Myocyte (in vitro differentiated cells): ENCODE results near the gene SPAG17. TPM values are rescaled to one million over a fixed set of nuclear protein-coding genes. Genes with fewer than 3 reads are reported as not detected.
A peak's percentile ranks its signal among the peaks of the same experiment; 100 is the strongest.

ENCODE experiments used
- DNase-seq: peaks from one replicate; pipeline ENCODE4 v3.0.0-alpha.2; 2012; ENCODE audit warnings: low read depth
- total RNA-seq: library from RNA; depleted of rRNA; stranded (reverse); fragments of >200 nt; gene quantifications from 2 replicates; pipeline ENCODE4 v1.2.3, GENCODE V29; 2014

The SPAG17 gene
- total RNA-seq, 1 donor from 2014 or later, result not detected

GRCh38 chr1:118122234-118123004, 62.6 kb downstream of the SPAG17 start:
- DNase-seq, result no peak

- no peak for DNase-seq
These were observed 66.1 kb downstream of the SPAG17 start for GRCh38 chr1:118118873-118119463.

GRCh38 chr1:118118469-118118868, 66.6 kb downstream of the SPAG17 start:
- no peak for DNase-seq

DNA sequence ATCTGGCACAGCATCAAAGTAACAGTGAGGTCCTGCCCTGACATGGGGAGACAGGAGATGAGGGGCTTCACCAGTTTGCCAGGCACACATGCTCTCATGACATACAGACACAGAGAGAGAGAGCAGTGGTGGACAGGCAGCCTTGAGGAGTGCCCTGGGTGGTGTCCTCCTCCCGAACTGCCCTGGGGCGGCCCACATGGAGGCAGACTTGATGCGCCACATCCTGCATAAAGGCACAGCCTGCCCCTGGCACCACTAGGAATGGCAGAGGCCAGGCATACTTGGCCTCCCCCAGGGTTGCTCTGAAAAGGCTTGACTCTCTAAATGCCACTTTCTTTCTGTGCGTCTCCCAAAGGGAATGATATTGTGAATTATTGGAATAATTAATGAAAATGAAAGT, 67.5 kb downstream of the SPAG17 start:
- DNase-seq, result no peak

GRCh38 chr1:118116909-118117308, 68.1 kb downstream of the SPAG17 start:
- DNase-seq, result no peak

DNA sequence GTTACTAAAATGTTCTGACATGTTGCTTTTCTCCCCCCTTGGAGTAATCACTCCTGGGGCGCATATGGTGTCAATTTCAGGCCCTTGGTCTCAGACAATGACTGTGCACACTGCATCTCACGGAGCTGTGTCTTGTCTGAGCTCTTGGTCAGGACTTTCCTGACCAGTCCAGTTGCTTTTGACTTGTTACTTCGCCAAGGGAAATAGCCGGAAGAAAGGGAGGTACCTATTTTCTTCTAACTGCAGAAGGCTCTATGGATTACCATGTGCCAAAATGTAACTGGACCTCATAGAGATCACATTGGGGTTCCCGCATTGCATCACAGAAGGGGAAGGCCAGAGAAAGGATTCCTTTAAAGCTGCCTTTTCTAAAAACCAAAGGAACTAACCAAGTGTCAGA, 68.6 kb downstream of the SPAG17 start:
- DNase-seq, result no peak

- DNase-seq, result no peak
These were observed 69.3 kb downstream of the SPAG17 start for GRCh38 chr1:118115567-118116295.

DNA sequence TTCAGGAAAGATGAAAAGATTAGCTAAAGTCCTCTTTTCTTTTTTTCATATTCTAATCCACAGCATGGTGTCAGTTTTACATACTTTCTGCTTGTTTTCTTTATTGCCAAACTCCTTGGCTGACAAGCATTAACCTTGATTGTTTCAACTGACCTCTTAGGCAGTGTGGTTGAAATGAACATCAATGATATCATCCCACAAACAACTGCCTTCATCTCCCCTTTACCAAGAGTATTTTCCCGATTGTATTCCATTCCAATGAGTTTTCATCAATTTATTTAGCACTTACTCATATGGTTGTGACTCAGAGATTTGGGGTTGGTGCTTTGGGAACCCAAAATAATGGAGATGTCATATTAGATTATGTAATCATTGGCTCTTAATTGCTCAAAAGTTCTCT, 71.8 kb downstream of the SPAG17 start:
- DNase-seq, result peak; percentile 9

DNA sequence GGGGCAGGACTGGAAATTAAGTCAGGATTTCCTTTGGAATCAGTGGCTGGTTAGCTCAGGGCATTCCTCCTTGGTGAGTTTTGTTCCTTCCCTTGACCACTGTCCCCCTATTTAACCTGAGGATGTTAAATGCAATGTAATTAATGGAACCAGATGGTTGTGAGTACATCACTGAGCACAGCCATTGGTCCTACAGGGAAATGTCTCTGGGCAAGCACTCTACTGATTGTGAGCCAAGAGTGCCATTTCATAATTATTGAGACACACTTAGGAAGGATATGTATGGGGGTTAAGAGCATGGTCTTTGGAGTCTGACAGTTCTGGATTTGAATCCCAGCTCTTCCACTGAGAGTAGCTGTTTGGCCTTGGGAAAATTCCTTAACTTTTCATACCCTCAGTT, 74.4 kb downstream of the SPAG17 start:
- no peak for DNase-seq

DNA sequence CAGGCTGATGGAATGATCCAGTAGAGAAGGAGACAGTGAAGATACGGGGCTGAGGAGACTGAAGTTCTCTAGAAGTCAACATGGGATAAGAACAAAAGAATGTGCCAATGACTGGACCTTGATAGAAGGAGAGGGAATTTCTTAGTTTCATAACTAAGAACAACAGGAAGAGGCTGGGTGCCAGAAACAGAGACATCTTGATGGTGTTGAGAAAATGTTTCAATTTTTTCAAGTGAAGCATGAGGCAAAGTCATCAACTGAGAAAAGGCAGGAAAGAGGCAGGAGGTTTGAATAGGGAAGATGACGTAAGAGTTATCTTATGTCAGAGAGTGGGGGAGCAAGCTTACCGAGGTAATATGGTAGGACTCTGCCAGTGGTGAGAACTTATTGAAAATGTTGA, 80.1 kb downstream of the SPAG17 start:
- DNase-seq, result no peak

DNA sequence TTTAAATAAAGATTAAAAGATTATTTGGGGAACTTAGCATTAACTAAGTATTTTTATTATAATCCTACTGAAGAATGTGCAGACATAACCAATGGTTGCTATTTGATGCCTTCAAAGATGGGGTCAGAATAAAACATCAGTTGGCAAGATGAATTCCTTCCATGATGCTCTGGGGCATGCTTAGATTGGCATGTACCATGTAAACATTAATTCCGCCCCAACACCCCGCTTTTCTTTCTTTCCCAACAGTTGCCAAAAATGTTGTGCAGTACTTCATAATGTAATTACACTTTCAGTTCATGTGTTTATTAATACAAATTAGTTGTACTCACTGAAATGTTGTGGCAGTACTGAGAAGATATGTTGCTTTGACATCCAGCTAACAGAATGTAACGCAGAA, 82.6 kb downstream of the SPAG17 start:
- DNase-seq, result no peak

DNA sequence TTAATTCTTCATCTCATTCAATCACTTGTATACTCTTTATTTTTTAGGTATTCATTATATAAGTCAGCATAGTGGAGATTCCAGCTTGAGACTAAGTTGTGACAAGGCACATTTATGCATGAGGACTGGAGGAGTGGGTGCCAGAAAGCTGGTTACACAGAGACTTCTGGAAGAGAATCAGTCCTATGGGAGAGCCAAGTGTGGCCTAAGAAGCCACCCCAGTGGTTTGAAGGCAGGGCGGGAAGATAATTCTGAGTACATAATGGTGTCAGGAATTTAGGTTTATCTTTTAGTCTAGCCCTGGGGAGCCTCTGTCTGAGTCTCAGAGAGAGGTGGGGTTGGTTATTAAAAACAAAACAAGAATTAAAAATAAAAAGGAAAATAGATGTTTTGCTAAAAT, 83.0 kb downstream of the SPAG17 start:
- DNase-seq, result no peak

- DNase-seq, result no peak
These were observed 83.5 kb downstream of the SPAG17 start for GRCh38 chr1:118101515-118101844.

DNA sequence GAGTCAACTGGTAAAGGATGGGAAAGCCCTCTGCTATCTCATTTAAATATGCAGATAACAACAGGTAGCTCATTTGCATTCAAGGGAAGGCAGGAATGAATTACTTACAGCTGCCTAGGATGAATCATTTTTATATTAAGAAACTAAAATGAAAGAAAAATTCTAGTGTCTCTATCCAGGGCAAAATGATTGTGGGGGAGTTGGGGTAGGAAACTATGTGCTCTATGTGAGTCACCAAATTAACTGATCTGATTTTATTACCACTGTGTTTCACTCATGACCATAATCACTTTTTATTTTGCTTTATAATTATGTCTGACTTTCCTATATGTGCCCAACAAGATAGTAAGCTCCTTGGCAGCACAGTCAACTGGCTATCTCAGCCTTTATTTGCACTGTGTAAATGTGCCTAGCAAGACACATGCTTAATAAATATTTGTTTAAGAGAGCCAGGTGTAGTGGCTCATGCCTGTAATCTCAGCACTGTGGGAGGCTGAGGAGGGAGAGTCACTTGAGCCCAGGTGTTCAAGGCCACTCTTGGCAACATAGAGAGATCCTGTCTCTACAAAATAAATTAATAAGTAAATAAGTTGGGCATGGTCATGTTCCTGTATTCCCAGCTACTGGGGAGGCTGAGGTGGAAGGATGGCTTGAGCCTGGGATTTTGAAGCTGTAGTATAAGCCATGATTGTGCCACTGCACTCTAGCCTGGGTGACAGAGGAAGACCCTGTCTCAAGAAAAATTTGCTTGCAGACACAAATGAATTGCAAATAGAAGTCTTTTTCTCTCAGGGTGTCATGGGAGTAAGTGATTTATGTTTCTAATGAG, 84.1 kb downstream of the SPAG17 start:
- DNase-seq, result no peak

DNA sequence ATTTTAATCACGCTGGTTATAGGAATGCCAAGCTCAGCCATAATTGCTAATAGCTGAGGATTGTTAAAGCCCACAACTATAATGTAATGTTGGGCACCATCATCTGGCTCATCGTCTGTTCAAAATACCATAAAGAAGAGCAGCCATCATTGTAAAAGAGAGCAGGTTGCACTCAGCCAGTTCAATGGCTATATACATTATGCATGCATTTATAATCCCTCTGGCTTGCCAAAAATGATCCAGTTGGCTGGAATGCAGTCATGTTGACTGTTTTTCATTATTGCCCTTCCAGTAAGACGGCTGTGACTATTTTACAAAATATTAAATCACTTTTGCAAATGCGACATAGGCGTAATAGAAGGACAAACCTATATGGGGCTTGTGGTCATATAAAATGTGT, 85.3 kb downstream of the SPAG17 start:
- no peak for DNase-seq

GRCh38 chr1:118097622-118098348, 87.2 kb downstream of the SPAG17 start:
- DNase-seq, result no peak

GRCh38 chr1:118093017-118093416, 92.0 kb downstream of the SPAG17 start:
- DNase-seq, result no peak

DNA sequence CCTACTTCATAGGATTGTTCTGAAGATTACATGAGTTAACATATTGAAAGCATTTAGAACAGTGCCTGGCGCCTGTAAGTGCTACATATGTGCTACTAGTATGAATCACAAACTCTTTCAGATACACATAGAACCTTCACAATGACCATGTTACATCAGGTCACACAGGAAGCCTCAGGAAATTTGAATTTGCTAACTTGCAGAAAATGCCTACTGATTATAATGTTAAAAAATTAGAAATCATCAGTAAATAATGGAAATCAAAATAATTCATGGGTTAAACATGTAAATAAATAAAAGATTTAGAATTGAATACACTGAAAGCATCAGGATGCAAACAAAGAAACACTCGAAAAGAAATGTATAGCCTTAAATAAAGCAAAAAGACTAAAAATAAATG, 94.9 kb downstream of the SPAG17 start:
- no peak for DNase-seq

DNA sequence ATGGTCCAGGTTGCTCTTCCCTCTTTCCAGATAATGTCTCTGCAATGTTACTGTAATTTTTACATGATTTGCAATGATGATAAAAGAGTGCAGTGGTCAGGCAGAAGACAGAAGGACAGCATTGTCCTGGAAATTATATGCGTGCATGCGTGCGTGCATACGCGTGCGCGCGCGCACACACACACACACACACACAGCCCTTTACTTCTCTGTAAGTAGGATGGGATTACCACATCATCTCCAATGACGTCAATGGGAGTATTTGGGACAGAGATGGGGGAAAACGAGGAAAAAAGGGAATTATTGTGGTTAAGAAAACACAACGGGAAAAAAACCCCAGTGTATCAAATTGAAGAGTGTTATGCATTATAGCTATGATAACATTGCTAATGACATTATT, 99.7 kb downstream of the SPAG17 start:
- no peak for DNase-seq

- no peak for DNase-seq
These were observed 100.6 kb downstream of the SPAG17 start for GRCh38 chr1:118084400-118084799.

DNA sequence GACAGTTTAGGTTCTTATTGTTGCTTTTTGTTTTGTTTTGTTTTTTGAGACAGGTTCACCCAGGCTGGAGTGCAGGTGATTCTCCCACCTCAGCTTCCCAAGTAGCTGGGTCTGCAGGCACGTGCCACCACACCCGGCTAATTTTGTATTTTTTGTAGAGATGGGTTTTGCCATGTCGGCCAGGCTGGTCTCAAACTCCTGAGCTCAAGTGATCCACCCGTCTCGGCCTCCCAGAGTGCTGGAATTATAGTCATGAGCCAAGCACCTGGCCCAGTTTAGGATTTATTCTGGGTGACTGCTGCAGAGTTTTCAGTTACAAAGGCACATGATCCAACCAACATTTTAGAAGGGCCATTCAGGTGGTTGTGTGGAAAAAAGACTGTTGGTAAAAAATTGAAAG, 102.0 kb downstream of the SPAG17 start:
- no peak for DNase-seq
